HL-60 (cell line): ENCODE measurements around the gene NUDT22.

Source experiments
- DNase-seq, 2 experiments: peaks; one replicate each; pipeline ENCODE4 v3.0.0-alpha.2; 2010 to 2020; ENCODE audit warnings: low read depth in 1 of 2, low spot score in 1 of 2
- H3K27ac ChIP-seq: fragments of 250-450 bp; sonication (Bioruptor Pico); replicated peaks from 2 replicates; pipeline ENCODE4 v1.5.1; 2020; ENCODE audit warnings: mild to moderate bottlenecking, moderate library complexity
- H3K27me3 ChIP-seq: fragments of 250-450 bp; sonication (Bioruptor Pico); 2 replicates; pipeline ENCODE4 v1.5.1; 2021; ENCODE audit warnings: mild to moderate bottlenecking, moderate library complexity; ENCODE audit not compliant: insufficient read depth, poor library complexity, severe bottlenecking
- H3K4me3 ChIP-seq: replicated peaks from 2 replicates; pipeline ENCODE4 v1.5.1; 2011; ENCODE audit warnings: mild to moderate bottlenecking, control low read depth, low read length; ENCODE audit not compliant: insufficient read depth
- GABPA ChIP-seq: IDR thresholded peaks from 2 replicates; pipeline ENCODE4 v1.6.1; 2012; ENCODE audit warnings: low read depth
- POLR2AphosphoS5 ChIP-seq: IDR thresholded peaks from 2 replicates; pipeline ENCODE4 v1.6.1; 2012; ENCODE audit warnings: low read depth
- SPI1 ChIP-seq: IDR thresholded peaks from 2 replicates; pipeline ENCODE4 v1.6.1; 2012; ENCODE audit warnings: low read depth, mild to moderate bottlenecking, borderline replicate concordance
- TF ChIP-seq, protein P1 (sequence below): IDR thresholded peaks from one replicate; pipeline ENCODE4 v1.5.1; 2011; ENCODE audit warnings: low read length, control low read depth, inconsistent platforms; ENCODE audit not compliant: insufficient read depth
- TF ChIP-seq, protein P2 (sequence below): IDR thresholded peaks from 2 replicates; pipeline ENCODE4 v1.6.1; 2012; ENCODE audit warnings: low read depth; ENCODE audit not compliant: insufficient replicate concordance

The NUDT22 gene

DNA sequence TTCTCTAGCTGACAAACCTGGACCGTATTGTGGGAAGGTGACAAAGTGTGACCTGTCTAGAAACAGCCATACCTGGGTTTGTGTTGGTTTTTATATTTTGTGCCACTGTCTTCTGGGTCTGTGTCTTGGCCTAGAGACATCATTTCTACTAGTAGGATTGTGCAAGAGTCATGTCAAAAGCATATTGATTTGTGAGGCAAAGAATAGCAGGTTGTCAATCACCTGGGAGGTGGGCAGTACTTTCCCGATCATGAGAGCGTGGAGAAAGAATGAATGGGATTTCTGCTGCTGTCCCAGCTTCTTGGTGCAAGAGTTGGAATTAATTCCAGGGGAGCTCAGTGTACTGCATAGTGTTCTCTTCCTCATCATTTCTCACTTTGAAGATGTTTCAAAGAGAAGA lies 24.5 kb upstream of the NUDT22 start:
- H3K27me3 ChIP-seq: no peaks in the 10 kb centered on the region
- H3K4me3 ChIP-seq: no peak overlapping the region
- no peak for DNase-seq
- TF ChIP-seq SPI1 (no peak), POLR2AphosphoS5 (no peak), GABPA (no peak)
- TF ChIP-seq, protein P1, sequence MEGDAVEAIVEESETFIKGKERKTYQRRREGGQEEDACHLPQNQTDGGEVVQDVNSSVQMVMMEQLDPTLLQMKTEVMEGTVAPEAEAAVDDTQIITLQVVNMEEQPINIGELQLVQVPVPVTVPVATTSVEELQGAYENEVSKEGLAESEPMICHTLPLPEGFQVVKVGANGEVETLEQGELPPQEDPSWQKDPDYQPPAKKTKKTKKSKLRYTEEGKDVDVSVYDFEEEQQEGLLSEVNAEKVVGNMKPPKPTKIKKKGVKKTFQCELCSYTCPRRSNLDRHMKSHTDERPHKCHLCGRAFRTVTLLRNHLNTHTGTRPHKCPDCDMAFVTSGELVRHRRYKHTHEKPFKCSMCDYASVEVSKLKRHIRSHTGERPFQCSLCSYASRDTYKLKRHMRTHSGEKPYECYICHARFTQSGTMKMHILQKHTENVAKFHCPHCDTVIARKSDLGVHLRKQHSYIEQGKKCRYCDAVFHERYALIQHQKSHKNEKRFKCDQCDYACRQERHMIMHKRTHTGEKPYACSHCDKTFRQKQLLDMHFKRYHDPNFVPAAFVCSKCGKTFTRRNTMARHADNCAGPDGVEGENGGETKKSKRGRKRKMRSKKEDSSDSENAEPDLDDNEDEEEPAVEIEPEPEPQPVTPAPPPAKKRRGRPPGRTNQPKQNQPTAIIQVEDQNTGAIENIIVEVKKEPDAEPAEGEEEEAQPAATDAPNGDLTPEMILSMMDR: no peak
- TF ChIP-seq, protein P2, sequence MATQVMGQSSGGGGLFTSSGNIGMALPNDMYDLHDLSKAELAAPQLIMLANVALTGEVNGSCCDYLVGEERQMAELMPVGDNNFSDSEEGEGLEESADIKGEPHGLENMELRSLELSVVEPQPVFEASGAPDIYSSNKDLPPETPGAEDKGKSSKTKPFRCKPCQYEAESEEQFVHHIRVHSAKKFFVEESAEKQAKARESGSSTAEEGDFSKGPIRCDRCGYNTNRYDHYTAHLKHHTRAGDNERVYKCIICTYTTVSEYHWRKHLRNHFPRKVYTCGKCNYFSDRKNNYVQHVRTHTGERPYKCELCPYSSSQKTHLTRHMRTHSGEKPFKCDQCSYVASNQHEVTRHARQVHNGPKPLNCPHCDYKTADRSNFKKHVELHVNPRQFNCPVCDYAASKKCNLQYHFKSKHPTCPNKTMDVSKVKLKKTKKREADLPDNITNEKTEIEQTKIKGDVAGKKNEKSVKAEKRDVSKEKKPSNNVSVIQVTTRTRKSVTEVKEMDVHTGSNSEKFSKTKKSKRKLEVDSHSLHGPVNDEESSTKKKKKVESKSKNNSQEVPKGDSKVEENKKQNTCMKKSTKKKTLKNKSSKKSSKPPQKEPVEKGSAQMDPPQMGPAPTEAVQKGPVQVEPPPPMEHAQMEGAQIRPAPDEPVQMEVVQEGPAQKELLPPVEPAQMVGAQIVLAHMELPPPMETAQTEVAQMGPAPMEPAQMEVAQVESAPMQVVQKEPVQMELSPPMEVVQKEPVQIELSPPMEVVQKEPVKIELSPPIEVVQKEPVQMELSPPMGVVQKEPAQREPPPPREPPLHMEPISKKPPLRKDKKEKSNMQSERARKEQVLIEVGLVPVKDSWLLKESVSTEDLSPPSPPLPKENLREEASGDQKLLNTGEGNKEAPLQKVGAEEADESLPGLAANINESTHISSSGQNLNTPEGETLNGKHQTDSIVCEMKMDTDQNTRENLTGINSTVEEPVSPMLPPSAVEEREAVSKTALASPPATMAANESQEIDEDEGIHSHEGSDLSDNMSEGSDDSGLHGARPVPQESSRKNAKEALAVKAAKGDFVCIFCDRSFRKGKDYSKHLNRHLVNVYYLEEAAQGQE: no peak
- no peak overlapping the region for H3K27ac ChIP-seq

DNA sequence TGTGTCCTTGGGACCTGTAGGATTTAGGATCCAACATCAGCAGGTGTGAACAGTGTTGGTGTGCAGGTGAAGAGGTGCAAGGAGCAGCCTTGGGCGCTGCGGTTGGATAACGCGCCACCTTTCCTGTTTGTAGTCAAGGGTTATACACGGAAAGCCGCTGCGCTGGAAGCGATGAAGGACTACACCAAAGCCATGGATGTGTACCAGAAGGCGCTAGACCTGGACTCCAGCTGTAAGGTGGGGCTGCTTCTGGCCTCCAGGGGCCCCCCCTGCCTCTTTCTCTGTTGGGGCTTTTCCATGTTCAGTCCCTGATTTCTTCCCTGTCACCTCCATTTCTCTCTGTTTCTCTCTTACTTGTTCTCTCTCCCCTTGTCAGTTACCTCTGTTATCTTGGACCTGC lies 23.1 kb upstream of the NUDT22 start:
- H3K4me3 ChIP-seq: no peak overlapping the region
- no peak for DNase-seq
- TF ChIP-seq SPI1: no peak
- TF ChIP-seq, protein P1: no peak
- TF ChIP-seq, protein P2: no peak
- no peak for TF ChIP-seq POLR2AphosphoS5
- TF ChIP-seq GABPA: no peak
- H3K27me3 ChIP-seq: no peaks in the 10 kb centered on the region
- no peak overlapping the region for H3K27ac ChIP-seq

DNA sequence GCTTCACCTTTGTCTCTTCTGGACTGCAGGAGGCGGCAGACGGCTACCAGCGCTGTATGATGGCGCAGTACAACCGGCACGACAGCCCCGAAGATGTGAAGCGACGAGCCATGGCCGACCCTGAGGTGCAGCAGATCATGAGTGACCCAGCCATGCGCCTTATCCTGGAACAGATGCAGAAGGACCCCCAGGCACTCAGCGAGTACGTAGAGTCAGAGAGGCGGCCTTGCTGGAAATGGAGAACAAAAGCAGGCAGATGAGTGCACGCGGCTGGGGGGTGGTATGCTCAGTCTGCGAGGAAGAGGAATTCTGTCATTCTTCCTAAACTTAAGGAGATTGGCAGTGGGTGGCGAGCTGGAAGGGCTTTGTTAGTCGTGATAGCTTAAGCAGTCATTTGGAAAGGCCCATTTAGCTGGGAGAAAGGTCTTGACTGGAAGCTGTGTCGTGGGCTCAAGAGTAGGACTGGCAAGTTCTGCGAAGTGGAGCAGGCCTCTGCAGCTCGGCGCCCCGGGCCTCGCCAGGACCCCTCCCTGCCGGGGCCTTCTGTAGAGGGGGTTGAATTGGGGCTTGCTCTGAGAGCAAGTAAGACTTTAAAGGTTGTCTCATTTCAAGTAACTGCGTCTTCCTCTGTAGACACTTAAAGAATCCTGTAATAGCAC lies 22.5 kb upstream of the NUDT22 start:
- H3K27ac ChIP-seq: no peak overlapping the region

More for the DNA sequence above, 22.5 kb upstream of the NUDT22 start:
- H3K4me3 ChIP-seq: no peak overlapping the region
- DNase-seq: no peak
- H3K27me3 ChIP-seq: no peaks in the 10 kb centered on the region
- TF ChIP-seq, protein P2: no peak
- TF ChIP-seq GABPA: no peak
- no peak for TF ChIP-seq SPI1
- TF ChIP-seq, protein P1: no peak
- no peak for TF ChIP-seq POLR2AphosphoS5
